Stimulated activated CD4-positive, alpha-beta T cell treated with anti-CD3 and anti-CD28 coated beads, Interleukin-15, amount 100 ng/mL, for 24 hours (primary cell): ENCODE results near the gene LMOD1.

ENCODE experiments used
- DNase-seq: peaks from one replicate; pipeline ENCODE4 v3.0.0-alpha.2; 2020

Gene LMOD1

GRCh38 chr1:201851949-201852348 is 94.4 kb downstream of the LMOD1 start:
- no peak for DNase-seq

- no peak for DNase-seq
Measured at GRCh38 chr1:201850053-201850397, 96.3 kb downstream of the LMOD1 start.

GRCh38 chr1:201849372-201850052 is 96.8 kb downstream of the LMOD1 start:
- no peak for DNase-seq

GRCh38 chr1:201848230-201848629 is 98.1 kb downstream of the LMOD1 start:
- no peak for DNase-seq

GRCh38 chr1:201847150-201847549 is 99.2 kb downstream of the LMOD1 start:
- no peak for DNase-seq
